Measurements from ENCODE around the gene GPATCH2L.
A peak's percentile ranks its signal among the peaks of the same experiment; 100 is the strongest.

DNA sequence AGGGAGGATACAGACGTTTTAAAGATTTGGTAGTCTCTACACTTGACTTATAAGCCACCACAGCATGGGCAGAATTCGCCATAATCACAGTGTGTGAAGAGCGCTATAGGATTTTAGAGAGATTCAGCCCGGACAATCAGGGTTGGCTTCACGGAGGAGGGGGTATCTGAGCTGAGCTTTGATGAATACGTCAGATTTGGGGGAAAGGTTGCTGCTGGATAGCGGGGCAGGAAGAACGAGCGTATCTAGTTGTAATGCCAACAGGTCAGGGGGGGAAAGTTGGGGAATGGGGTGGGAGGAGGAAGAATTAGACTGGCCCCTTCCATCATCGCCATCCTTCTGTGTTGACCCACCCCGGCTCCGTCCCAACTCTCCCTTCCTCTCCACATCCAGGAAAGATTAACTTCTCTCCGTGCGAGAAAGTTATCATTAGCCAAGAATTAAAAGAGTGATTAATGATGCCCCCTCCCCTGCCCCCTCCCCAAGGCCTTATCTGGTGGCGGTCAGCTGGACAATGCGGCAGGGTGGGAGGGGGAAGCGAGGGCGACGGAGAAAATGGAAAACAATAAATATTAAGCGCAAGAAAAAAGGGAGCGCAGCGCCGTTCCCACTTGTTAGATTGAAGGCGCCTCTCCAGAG lies 13.5 kb upstream of the GPATCH2L start:
- peak; percentile 36 for TF ChIP-seq EZH2 (IDR thresholded peaks at IDR 0.05; ENCODE audit: insufficient read depth, poor library complexity, severe bottlenecking)
- no peak for TF ChIP-seq EZH2phosphoT487 (IDR thresholded peaks at IDR 0.05; ENCODE audit: insufficient read depth, low read depth)

Data from GM23248 (cell line).